GM12878 (cell line): ENCODE measurements around the gene SERPING1. TPM values are rescaled to one million over a fixed set of nuclear protein-coding genes. Genes with fewer than 3 reads are reported as not detected.

Experiments
- ASH2L ChIP-seq: fragments of 300-600, 200-600 bp; sonication (generic); IDR thresholded peaks from 2 replicates; pipeline ENCODE4 v1.6.1; 2017; ENCODE audit warnings: low read depth, mild to moderate bottlenecking, borderline replicate concordance
- CTCF ChIP-seq, 3 experiments: IDR thresholded peaks in 2 of 3; conservative IDR thresholded peaks in 1 of 3; 2 replicates each; pipeline ENCODE4 v1.5.1; 2011; ENCODE audit warnings: low read depth in 3 of 3, low read length in 3 of 3, mild to moderate bottlenecking in 3 of 3, control low read depth in 2 of 3, moderate library complexity in 2 of 3, inconsistent platforms in 1 of 3, mixed read lengths in 1 of 3; ENCODE audit not compliant: control insufficient read depth in 2 of 3, insufficient read depth in 1 of 3; ENCODE audit errors: extremely low read depth in 1 of 3
- DPF2 ChIP-seq: fragments of 450-650 bp; IDR thresholded peaks from 2 replicates; pipeline ENCODE4 v1.6.1; 2017; ENCODE audit warnings: mild to moderate bottlenecking
- EP300 ChIP-seq, 2 experiments: fragments of 150-350 bp in 1 of 2; IDR thresholded peaks; 2 replicates each; pipeline ENCODE4 v1.6.1; 2011 to 2012; ENCODE audit warnings: low read depth in 2 of 2, low read length in 2 of 2, borderline replicate concordance in 1 of 2, improper control_type of control experiment in 1 of 2, inconsistent platforms in 1 of 2; ENCODE audit not compliant: control insufficient read depth in 1 of 2
- HDAC2 ChIP-seq: fragments of 200-600 bp; sonication (generic); IDR thresholded peaks from 2 replicates; pipeline ENCODE4 v1.6.1; 2017
- HDAC6 ChIP-seq: fragments of 200-600 bp; sonication (generic); IDR thresholded peaks from one replicate; pipeline ENCODE4 v1.8.0; 2017; ENCODE audit warnings: antibody characterized with exemption; ENCODE audit not compliant: unreplicated experiment
- JUNB ChIP-seq: IDR thresholded peaks from 2 replicates; pipeline ENCODE4 v1.6.1; 2016; ENCODE audit warnings: antibody characterized with exemption, mild to moderate bottlenecking
- MAX ChIP-seq: IDR thresholded peaks from 2 replicates; pipeline ENCODE4 v1.6.1; 2012; ENCODE audit warnings: low read depth, low read length, improper control_type of control experiment
- NKRF ChIP-seq: fragments of 450-650 bp; conservative IDR thresholded peaks from 2 replicates; pipeline ENCODE4 v1.6.1; 2017; ENCODE audit warnings: mild to moderate bottlenecking, moderate library complexity
- NRF1 ChIP-seq: conservative IDR thresholded peaks from 2 replicates; pipeline ENCODE4 v1.6.1; 2011; ENCODE audit warnings: mild to moderate bottlenecking, low read depth, low read length, improper control_type of control experiment
- POLR2A ChIP-seq: IDR thresholded peaks from 2 replicates; pipeline ENCODE4 v1.6.1; 2011; ENCODE audit warnings: low read depth, mild to moderate bottlenecking, low read length
- POU2F2 ChIP-seq: IDR thresholded peaks from 3 replicates; pipeline ENCODE4 v1.6.1; 2011; ENCODE audit warnings: low read depth, mild to moderate bottlenecking, low read length, borderline replicate concordance
- PRDM15 ChIP-seq: fragments of 450-650 bp; formaldehyde crosslinking; IDR thresholded peaks from 2 replicates; pipeline ENCODE4 v1.4.0; 2020; ENCODE audit warnings: mild to moderate bottlenecking, moderate library complexity
- SRF ChIP-seq, 2 experiments: IDR thresholded peaks; 2 replicates each; pipeline ENCODE4 v1.6.1; 2011; ENCODE audit warnings: low read depth in 2 of 2, low read length in 2 of 2, mild to moderate bottlenecking in 1 of 2, moderate library complexity in 1 of 2
- SUPT20H ChIP-seq: IDR thresholded peaks from 2 replicates; pipeline ENCODE4 v1.6.1; 2011; ENCODE audit warnings: low read depth, mild to moderate bottlenecking, low read length, moderate library complexity, borderline replicate concordance; ENCODE audit not compliant: control insufficient read depth
- ZNF687 ChIP-seq: fragments of 450-650 bp; IDR thresholded peaks from 2 replicates; pipeline ENCODE4 v1.6.1; 2017; ENCODE audit warnings: mild to moderate bottlenecking, moderate library complexity
- polyA plus RNA-seq, 11 experiments: library from polyadenylated mRNA; depleted of rRNA in 4 of 11; unstranded in 6 of 11; stranded (reverse) in 5 of 11; fragments of >200 nt; fragmentation: Nextera tagmentation in 4 of 11; fragmentation: Illumina TruSeq in 1 of 11; extraction: Ambion mirVana in 4 of 11; extraction: Trizol in 1 of 11; gene quantifications; 1 replicate in 1 of 11; 2 replicates in 10 of 11; pipeline versions ENCODE4 v1.2.1 to v1.2.3, GENCODE V29; 2011 to 2016; ENCODE audit warnings: inconsistent platforms in 2 of 11, missing spikeins in 2 of 11, low read depth in 1 of 11
- total RNA-seq, 4 experiments: library from RNA; depleted of rRNA in 3 of 4; stranded (reverse); fragments of >200 nt in 3 of 4; fragmentation: Illumina TruSeq in 1 of 4; extraction: Trizol in 1 of 4; gene quantifications; 2 replicates each; pipeline versions ENCODE4 v1.2.1 to v1.2.3, GENCODE V29; 2013 to 2021

The SERPING1 gene
- total and polyA plus RNA-seq, 10 of the 15 experiments (the other 5 are each of a cell fraction or from before 2014, with no cell fraction given) = 0.24 to 1.4 TPM; not detected in 8

- TF ChIP-seq SUPT20H = no peak
- no peak for TF ChIP-seq EP300 (IDR thresholded peaks at IDR 0.05; ENCODE audit: borderline replicate concordance in 1 of 2, control insufficient read depth in 1 of 2, low read depth in 2 of 2, low read length in 2 of 2)
- TF ChIP-seq POU2F2 = peak; percentile 17; the same call in 1 of the 3 replicates
- peak; percentile 59; the same call in 1 of the 2 replicates for TF ChIP-seq DPF2
- TF ChIP-seq NRF1 = no peak
- no peak for TF ChIP-seq JUNB
- 0 out of 2 replicates have a peak, but pooled peaks have one; percentile 9 for TF ChIP-seq ZNF687
- peak; percentile 59 for TF ChIP-seq POLR2A
- TF ChIP-seq CTCF (IDR thresholded peaks at IDR 0.05 in 2 of 3, conservative IDR thresholded peaks at IDR 0.05 in 1 of 3; ENCODE audit: control insufficient read depth in 2 of 3, extremely low read depth in 1 of 3, insufficient read depth in 1 of 3, low read depth in 3 of 3, low read length in 3 of 3) = peak in 2 of 3 experiments; percentile 43 to 66; a peak in 3 of 6 replicates
- no peak for TF ChIP-seq PRDM15 (CRISPR knock-in tag)
- 0 out of 2 replicates have a peak, but pooled peaks have one; percentile 60 for TF ChIP-seq HDAC2
- peak; percentile 60; the same call in 1 of the 2 replicates for TF ChIP-seq NKRF
- no peak for TF ChIP-seq ASH2L
- no peak for TF ChIP-seq HDAC6
- no peak; the same call in 1 of the 2 replicates for TF ChIP-seq MAX
- 0 out of 4 replicates have a peak, but pooled peaks of 1 of the 2 experiments have one; percentile 7 for TF ChIP-seq SRF (IDR thresholded peaks at IDR 0.05; ENCODE audit: low read depth in 2 of 2, low read length in 2 of 2)
Measured at GRCh38 chr11:57567515-57568329, 29.8 kb upstream of the SERPING1 start, which contains the start of gene UBE2L6 (continued).
